Measurements from ENCODE around the gene KIF1A.
A peak's percentile ranks its signal among the peaks of the same experiment; 100 is the strongest.

KIF1A gene

GRCh38 chr2:240834377-240834975 lies 14.5 kb upstream of the KIF1A start:
- Histone ChIP-seq H3K9me3 (ENCODE audit: control insufficient read depth, insufficient read depth, low read length) (no peaks in the 10 kb centered on the region), H3K36me3 (ENCODE audit: insufficient read depth, low read length) (no peaks in the 10 kb centered on the region), H3K9ac (ENCODE audit: low read depth, low read length) (no peak overlapping the region), H3K4me1 (ENCODE audit: insufficient read depth, low read length) (no peaks in the 10 kb centered on the region)

DNA sequence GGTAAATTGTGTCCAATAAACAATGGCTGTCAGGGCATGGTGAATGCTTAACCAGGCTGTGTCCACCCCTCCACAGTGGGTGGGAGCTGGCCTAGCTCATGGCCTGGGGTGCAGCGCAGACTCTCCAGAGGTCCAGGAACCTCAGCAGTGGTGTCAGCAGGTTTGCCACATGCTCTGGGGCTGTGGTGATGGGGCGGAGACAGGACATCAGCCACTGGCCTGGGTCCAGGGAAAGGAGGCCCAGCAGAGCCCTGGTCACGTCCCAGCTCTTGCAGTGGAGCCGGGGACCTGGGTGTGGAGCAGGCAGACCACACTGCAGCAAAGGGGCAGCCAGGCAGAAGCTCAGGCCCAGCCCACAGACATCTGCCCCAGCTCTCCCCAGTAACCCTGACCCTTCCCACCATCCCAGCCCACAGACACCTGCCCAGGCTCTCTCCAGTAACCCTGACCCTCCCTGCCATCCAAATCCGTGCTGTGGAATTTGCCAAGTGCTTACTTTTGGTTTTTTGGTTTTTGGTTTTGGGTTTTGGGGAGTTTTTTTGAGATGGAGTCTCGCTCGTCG lies 13.8 kb upstream of the KIF1A start:
- Histone ChIP-seq H3K9me3 (ENCODE audit: control insufficient read depth, insufficient read depth, low read length) (no peaks in the 10 kb centered on the region), H3K36me3 (ENCODE audit: insufficient read depth, low read length) (no peaks in the 10 kb centered on the region), H3K4me1 (ENCODE audit: insufficient read depth, low read length) (no peaks in the 10 kb centered on the region), H3K9ac (ENCODE audit: low read depth, low read length) (no peak overlapping the region)

GRCh38 chr2:240832921-240833494 lies 13.0 kb upstream of the KIF1A start:
- H3K36me3 ChIP-seq (ENCODE audit: insufficient read depth, low read length): no peaks in the 10 kb centered on the region
- H3K9me3 ChIP-seq (ENCODE audit: control insufficient read depth, insufficient read depth, low read length): no peaks in the 10 kb centered on the region
- H3K4me1 ChIP-seq (ENCODE audit: insufficient read depth, low read length): no peaks in the 10 kb centered on the region
- no peak overlapping the region for H3K9ac ChIP-seq (ENCODE audit: low read depth, low read length)

DNA sequence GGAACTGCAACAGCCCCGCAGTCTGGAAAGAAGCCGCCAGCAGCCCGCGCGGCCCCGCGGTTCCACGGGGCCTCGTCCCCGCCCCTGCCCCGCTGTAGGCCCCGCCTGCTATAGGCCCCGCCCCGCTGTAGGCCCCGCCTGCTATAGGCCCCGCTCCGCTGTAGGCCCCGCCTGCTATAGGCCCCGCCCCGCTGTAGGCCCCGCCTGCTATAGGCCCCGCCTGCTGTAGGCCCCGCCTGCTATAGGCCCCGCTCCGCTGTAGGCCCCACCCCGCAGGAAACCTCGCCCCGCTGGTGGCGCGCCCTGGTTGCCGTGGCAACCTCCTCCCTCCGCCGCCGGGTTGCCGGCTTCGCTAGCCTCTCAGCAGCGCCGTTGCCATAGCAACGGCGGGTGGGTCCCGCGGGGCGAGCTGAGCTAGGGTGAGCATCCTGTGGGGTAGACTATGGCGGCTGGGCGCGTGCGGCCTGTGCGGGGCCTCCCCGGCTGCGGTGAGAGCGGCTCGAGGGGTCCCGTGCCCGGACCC lies 12.2 kb upstream of the KIF1A start:
- Histone ChIP-seq H3K36me3 (ENCODE audit: insufficient read depth, low read length) (no peaks in the 10 kb centered on the region), H3K9ac (ENCODE audit: low read depth, low read length) (peak overlapping the region; percentile 46; the same call in 1 of the 2 replicates), H3K4me1 (ENCODE audit: insufficient read depth, low read length) (no peaks in the 10 kb centered on the region), H3K9me3 (ENCODE audit: control insufficient read depth, insufficient read depth, low read length) (no peaks in the 10 kb centered on the region)

DNA sequence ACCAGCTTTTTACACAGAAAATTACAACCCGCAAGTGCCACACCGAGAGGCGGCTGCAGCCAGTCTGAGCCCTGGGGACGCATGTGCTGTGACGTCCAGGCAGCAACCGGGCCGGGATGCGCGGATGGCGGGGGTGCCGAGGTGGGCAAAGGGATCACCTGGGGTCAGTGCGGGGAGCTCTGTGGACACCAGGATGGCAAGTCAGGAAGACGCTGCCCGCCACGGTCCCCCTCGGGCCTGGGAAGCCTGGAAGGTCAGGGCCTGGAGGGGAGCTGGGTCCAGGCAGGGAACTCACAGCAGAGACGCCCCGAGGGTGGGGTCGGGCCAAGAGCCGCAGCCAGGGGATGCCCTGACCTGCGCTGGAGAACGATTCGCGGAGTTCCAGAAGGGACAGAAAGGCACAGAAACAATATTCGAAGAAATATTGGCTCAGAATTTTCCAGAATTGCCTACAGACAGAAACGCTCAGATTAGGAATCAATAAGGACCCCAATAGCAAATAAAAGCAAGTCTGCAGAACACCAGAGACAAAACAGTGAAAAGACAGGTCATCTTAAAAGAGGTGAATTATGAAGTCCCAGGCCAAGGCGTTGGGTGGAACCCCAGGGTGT lies 11.7 kb upstream of the KIF1A start:
- Histone ChIP-seq H3K4me1 (ENCODE audit: insufficient read depth, low read length) (no peaks in the 10 kb centered on the region), H3K36me3 (ENCODE audit: insufficient read depth, low read length) (no peaks in the 10 kb centered on the region), H3K9me3 (ENCODE audit: control insufficient read depth, insufficient read depth, low read length) (no peaks in the 10 kb centered on the region), H3K9ac (ENCODE audit: low read depth, low read length) (peak overlapping the region; percentile 46)

- H3K4me1 ChIP-seq (ENCODE audit: insufficient read depth, low read length): no peaks in the 10 kb centered on the region
These were observed 5.5 kb upstream of the KIF1A start for GRCh38 chr2:240825476-240825875.

DNA sequence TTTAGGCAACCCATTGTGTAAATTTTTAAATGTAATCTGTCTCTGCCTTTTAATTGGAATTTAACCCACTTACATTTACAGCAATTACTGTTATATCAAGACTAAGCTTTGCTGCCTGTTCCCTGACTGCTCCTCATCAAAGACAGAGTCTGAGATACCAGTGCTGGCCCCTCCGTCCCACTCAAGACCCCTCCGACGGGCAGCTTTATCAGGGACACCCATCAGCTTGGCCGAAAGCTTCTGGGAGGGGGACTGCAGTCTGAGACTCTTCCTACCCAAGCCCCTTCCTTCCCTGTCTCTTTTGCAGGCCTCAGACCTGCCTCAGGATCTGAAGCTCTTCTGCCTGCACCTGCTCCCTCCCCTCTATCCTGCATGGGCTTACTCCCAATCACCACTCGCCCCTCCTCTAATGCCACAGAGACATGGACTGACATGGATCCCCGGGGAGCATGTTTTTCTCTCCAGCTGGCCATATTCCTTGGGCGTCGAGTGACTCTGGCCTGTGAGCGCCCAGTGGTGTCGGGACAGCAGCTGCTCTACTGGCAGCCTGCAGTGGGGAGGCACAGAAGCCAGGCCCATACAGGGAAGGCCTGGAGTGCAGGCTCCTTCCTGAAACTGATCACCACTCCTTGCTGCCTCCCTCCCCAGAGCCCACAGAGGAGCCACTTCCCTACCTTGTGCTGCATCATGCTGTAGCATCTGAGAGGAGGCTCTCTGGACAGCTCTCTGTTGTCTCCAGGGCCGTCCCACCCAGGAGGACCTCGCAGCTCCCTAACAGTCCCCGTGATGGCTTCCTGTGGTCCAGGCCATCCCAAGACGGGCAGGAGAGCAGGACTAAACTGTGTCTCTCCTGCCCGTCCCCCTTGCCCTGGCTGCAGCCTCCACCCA lies 3.7 kb upstream of the KIF1A start:
- Histone ChIP-seq H3K4me1 (ENCODE audit: insufficient read depth, low read length) (no peaks in the 10 kb centered on the region), H3K9me3 (ENCODE audit: control insufficient read depth, insufficient read depth, low read length) (no peaks in the 10 kb centered on the region), H3K9ac (ENCODE audit: low read depth, low read length) (no peak overlapping the region), H3K36me3 (ENCODE audit: insufficient read depth, low read length) (no peaks in the 10 kb centered on the region)

More at GRCh38 chr2:240825476-240825875, 5.5 kb upstream of the KIF1A start:
- no peaks in the 10 kb centered on the region for H3K9me3 ChIP-seq (ENCODE audit: control insufficient read depth, insufficient read depth, low read length)
- H3K9ac ChIP-seq (ENCODE audit: low read depth, low read length): no peak overlapping the region
- H3K36me3 ChIP-seq (ENCODE audit: insufficient read depth, low read length): no peaks in the 10 kb centered on the region

DNA sequence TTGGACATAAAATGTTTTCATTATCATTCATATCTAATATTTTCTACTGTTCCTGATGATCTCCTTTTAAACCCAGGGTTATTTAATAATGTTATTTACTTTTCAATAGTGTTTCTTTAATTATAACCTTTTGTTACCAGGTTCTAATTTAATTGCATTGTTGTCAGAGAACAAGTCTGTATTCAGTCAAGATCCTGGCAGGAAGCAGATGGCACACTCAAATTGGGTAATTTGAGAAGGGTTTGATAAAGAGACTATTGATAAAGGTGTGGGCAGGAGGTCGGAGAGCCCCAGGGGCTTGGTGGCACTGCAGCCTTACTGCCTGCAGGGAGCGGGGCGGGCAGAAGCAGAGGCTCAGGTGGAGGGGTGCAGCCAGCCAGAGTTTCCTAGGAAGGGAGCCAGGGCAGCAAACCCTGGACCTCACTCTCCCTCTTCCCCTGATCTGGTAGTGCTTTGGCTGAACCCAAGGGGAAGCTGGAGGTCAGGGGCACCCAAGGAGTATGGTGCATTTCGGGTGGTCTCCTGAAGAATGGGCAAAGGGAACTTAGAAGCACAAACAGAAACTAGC lies 2.3 kb upstream of the KIF1A start:
- no peak overlapping the region for H3K9ac ChIP-seq (ENCODE audit: low read depth, low read length)
- H3K4me1 ChIP-seq (ENCODE audit: insufficient read depth, low read length): no peaks in the 10 kb centered on the region
- no peaks in the 10 kb centered on the region for H3K9me3 ChIP-seq (ENCODE audit: control insufficient read depth, insufficient read depth, low read length)
- H3K36me3 ChIP-seq (ENCODE audit: insufficient read depth, low read length): no peaks in the 10 kb centered on the region

DNA sequence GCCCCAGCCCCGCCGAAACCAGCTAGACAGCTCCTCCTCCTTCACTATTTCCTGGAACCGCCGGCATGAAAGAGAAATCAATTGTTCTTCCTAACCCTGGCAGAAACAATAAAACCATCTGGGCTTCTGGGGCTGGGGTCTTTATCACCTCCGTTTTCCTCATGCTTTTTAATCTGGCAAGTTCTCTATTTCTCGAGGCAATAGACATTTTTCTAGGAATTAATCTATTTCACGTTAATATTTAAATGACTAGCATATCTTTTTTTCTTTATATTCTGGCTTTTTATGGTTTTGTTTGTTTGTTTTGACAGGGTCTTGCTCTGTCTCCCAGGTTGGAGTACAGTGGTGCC lies 1.4 kb upstream of the KIF1A start:
- Histone ChIP-seq H3K36me3 (ENCODE audit: insufficient read depth, low read length) (no peaks in the 10 kb centered on the region), H3K9ac (ENCODE audit: low read depth, low read length) (peak overlapping the region; percentile 85)

DNA sequence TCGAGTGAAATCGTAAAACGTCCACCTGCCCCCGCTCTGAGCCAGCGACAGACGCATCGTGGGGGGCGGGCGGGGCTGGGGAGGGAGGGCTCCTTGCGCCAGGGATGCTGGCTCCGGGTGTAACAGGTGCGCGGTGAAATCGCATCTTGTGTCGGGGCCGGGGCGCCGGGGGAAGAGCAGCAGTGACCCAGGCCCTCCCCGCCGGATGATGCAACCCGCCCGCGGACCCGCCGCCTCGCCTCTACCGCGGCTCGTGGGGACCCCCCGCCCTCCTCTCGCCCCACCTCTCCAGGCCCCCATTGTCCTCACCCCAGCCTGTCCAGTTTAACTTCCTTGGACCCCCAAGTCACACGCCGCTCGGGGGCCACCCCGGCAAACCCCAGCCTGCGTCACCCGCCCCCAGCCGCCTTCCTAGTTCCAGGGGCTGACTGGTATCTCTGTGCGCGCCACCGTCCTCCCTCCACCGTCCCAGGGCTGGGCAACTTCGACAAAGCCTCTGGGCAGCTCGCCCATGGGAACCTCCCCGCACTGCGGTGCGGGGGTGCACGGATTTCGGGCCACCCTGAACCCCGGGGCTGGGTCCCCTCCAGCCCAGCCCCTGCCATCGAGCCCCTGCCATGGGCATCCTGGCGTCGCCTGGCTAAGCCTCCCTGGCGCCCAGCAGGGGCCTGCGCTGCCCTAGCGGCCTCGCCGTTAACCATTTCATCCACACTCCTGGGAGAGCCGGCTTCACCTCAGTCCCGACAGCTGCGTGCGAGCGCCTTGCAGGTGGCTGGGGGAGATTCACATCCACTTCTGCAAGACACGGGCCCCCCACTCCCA lies 799 bp upstream of the KIF1A start:
- H3K9ac ChIP-seq (ENCODE audit: low read depth, low read length): peak overlapping the region; percentile 85
- no peaks in the 10 kb centered on the region for H3K9me3 ChIP-seq (ENCODE audit: control insufficient read depth, insufficient read depth, low read length)
- H3K4me1 ChIP-seq (ENCODE audit: insufficient read depth, low read length): no peaks in the 10 kb centered on the region
- H3K36me3 ChIP-seq (ENCODE audit: insufficient read depth, low read length): no peaks in the 10 kb centered on the region

More for the DNA sequence above, 1.4 kb upstream of the KIF1A start:
- Histone ChIP-seq H3K4me1 (ENCODE audit: insufficient read depth, low read length) (no peaks in the 10 kb centered on the region), H3K9me3 (ENCODE audit: control insufficient read depth, insufficient read depth, low read length) (no peaks in the 10 kb centered on the region)

GRCh38 chr2:240819126-240819857 lies 727 bp downstream of the KIF1A start:
- Histone ChIP-seq H3K9ac (ENCODE audit: low read depth, low read length) (peak overlapping the region; percentile 85), H3K36me3 (ENCODE audit: insufficient read depth, low read length) (no peaks in the 10 kb centered on the region), H3K9me3 (ENCODE audit: control insufficient read depth, insufficient read depth, low read length) (no peaks in the 10 kb centered on the region), H3K4me1 (ENCODE audit: insufficient read depth, low read length) (no peaks in the 10 kb centered on the region)

GRCh38 chr2:240818293-240819125 lies 1.5 kb downstream of the KIF1A start:
- peak overlapping the region; percentile 85 for H3K9ac ChIP-seq (ENCODE audit: low read depth, low read length)
- H3K9me3 ChIP-seq (ENCODE audit: control insufficient read depth, insufficient read depth, low read length): no peaks in the 10 kb centered on the region
- H3K4me1 ChIP-seq (ENCODE audit: insufficient read depth, low read length): no peaks in the 10 kb centered on the region
- no peaks in the 10 kb centered on the region for H3K36me3 ChIP-seq (ENCODE audit: insufficient read depth, low read length)
